ENCODE data around the gene FKBP15. TPM values are rescaled to one million over a fixed set of nuclear protein-coding genes. Genes with fewer than 3 reads are reported as not detected.

The FKBP15 gene, protein sequence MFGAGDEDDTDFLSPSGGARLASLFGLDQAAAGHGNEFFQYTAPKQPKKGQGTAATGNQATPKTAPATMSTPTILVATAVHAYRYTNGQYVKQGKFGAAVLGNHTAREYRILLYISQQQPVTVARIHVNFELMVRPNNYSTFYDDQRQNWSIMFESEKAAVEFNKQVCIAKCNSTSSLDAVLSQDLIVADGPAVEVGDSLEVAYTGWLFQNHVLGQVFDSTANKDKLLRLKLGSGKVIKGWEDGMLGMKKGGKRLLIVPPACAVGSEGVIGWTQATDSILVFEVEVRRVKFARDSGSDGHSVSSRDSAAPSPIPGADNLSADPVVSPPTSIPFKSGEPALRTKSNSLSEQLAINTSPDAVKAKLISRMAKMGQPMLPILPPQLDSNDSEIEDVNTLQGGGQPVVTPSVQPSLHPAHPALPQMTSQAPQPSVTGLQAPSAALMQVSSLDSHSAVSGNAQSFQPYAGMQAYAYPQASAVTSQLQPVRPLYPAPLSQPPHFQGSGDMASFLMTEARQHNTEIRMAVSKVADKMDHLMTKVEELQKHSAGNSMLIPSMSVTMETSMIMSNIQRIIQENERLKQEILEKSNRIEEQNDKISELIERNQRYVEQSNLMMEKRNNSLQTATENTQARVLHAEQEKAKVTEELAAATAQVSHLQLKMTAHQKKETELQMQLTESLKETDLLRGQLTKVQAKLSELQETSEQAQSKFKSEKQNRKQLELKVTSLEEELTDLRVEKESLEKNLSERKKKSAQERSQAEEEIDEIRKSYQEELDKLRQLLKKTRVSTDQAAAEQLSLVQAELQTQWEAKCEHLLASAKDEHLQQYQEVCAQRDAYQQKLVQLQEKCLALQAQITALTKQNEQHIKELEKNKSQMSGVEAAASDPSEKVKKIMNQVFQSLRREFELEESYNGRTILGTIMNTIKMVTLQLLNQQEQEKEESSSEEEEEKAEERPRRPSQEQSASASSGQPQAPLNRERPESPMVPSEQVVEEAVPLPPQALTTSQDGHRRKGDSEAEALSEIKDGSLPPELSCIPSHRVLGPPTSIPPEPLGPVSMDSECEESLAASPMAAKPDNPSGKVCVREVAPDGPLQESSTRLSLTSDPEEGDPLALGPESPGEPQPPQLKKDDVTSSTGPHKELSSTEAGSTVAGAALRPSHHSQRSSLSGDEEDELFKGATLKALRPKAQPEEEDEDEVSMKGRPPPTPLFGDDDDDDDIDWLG
- total RNA-seq = 14.8 TPM

DNA sequence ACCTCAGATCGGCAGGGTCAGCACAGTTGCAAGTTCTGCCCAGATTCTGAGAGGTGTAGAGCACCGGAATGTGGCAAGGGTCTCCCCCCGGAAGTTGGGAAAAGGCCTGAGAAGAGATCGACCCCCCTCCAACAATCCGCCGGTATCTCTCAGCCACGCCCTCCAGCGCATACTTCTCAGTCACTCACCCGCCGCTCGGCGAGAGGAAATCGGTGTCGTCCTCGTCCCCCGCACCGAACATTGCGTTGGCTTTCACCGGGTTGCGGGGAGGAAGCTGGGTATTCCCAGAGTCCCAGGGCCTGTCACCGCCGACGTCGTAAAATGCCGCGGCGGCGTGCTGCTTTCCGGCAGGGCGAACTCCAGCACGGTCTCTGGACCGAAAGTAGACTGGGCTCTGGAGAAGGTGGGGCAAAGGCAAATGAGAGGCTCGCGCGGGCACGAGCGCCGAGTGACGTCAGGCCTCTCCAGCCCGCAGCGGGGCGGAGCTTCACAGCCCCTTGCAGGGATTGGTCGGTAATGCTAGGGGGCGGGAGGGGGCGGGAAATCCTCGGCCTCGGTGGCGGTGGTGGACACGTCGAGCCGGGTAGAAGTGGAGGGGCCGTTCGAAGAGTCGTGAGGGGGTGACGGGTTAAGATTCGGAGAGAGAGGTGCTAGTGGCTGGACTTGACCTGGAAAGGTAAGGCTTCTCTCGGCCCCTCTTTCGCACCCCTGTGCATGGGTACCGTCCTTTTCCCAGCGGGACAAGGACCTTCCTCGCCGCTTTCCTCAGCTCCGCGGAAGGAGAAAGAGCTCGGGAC lies at the start of gene FKBP15, which contains the start of gene SLC31A1:
TSS of gene FKBP15 (minus strand) at position 275 of the 797 bp plus-strand sequence. CDS start at position 241, 34 bp downstream.
TSS of gene SLC31A1 (plus strand) at position 542 of the 797 bp plus-strand sequence. CDS start 34,605 bp downstream, outside the sequence.

DNA sequence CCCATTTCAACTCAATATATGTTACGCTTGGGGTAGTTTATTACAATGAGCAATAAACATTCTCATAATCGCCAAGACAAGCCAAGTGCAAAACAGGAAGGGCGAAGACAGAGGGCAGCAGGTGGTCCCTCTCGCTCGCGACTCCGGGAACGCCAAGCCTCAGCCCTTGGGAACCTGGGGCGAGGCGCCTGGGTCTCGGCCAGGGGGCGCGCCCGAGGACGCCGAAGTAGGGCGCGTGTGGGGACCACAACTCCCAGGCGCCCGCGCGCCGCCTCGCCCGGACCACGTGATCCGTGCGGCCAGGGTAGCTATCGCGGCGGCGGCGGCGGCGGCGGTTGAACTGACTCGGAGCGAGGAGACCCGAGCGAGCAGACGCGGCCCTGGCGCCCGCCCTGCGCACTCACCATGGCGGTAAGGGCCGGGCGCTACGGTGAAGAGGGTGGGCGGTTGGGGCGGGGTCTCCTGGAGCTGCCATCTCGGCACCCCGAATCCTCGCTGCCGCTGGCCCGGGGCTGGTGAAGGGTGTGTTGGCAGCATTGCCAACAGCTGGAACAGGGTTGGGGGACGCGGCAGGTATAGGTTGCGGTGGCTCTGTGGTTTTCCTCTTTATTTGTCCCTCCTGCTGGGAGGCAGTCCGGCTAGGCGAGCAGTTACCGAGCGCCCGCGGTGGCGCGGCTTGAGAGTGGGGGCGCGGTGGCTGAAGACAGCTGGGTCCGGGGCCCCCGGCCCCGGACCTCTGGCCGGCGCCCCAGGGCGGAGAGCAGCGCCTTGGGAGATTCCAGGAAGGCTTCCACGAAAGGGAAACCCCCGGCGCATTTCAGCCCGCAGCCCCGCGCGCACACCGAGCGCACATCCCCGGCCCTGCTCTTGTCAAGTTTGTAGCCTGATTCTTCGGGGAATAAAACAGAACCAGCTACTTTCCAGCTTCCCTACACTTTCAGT lies 70.1 kb downstream of the FKBP15 start, which contains the start of gene SLC31A2:
TSS of gene SLC31A2 (plus strand) at position 338 of the 942 bp plus-strand sequence. CDS start at position 406, 68 bp downstream.

Other genes starting within 250 kb of the FKBP15 start
- gene ZNF883, start 209.1 kb downstream of the FKBP15 start, total RNA-seq = 29.1 TPM
- gene ZFP37, start 164.6 kb downstream of the FKBP15 start, total RNA-seq = 17.5 TPM
- 4.8 TPM for gene SLC31A2, start 70.3 kb downstream of the FKBP15 start, total RNA-seq
- gene SLC31A1, start 267 bp upstream of the FKBP15 start, total RNA-seq = 14.5 TPM
- gene CDC26, start 54.3 kb upstream of the FKBP15 start, total RNA-seq = 23.1 TPM
- 23.3 TPM for gene PRPF4, start 54.4 kb upstream of the FKBP15 start, total RNA-seq
- not detected for gene RNF183, start 82.1 kb upstream of the FKBP15 start, total RNA-seq
- gene WDR31, start 119.0 kb upstream of the FKBP15 start, total RNA-seq = 5.3 TPM
- gene BSPRY, start 128.3 kb upstream of the FKBP15 start, total RNA-seq = 0.69 TPM
- gene HDHD3, start 155.7 kb upstream of the FKBP15 start, total RNA-seq = 10.8 TPM
- gene ALAD, start 180.0 kb upstream of the FKBP15 start, total RNA-seq = 16.4 TPM
- gene POLE3, start 189.4 kb upstream of the FKBP15 start, total RNA-seq = 34.4 TPM
- 0.69 TPM for gene C9orf43, start 189.5 kb upstream of the FKBP15 start, total RNA-seq
- 28.6 TPM for gene RGS3, start 242.4 kb upstream of the FKBP15 start, total RNA-seq

Measured in diencephalon (tissue), 1 donor.